Panc1 (cell line): ENCODE data around the gene SSTR5. TPM values are rescaled to one million over a fixed set of nuclear protein-coding genes. Genes with fewer than 3 reads are reported as not detected.

Experiments
- ATAC-seq: fragments of 200-7000 bp; cut with Tn5 transposase; 2 replicates; pipeline ENCODE4 v1.9.1; 2020; ENCODE audit warnings: mild to moderate bottlenecking, moderate library complexity
- BruUV-seq: library from RNA; stranded (reverse); fragments of 400-500 nt; replicated peaks from 2 replicates; lab custom pipeline; 2021; lab: Mats Ljungman, UMichigan
- CTCF ChIA-PET: fragments of 300-600 bp; sonication (Branson Sonifier 250); formaldehyde crosslinking; loops from one replicate; lab custom pipeline; 2022; ENCODE audit warnings: antibody characterized with exemption; lab: Charles Lee
- POLR2A ChIA-PET: fragments of 300-600 bp; sonication (Branson Sonifier 250); formaldehyde crosslinking; loops from one replicate; lab custom pipeline; 2022; ENCODE audit warnings: antibody characterized with exemption; lab: Charles Lee
- DNase-seq: peaks from one replicate; pipeline ENCODE4 v3.0.0-alpha.2; 2010; ENCODE audit warnings: low read depth, low spot score
- H3K27ac ChIP-seq: 2 replicates; pipeline ENCODE4 v1.5.1; 2011; ENCODE audit warnings: mild to moderate bottlenecking, low read length, inconsistent platforms
- H3K27me3 ChIP-seq: fragments of 200-500 bp; sonication (Bioruptor generic); 2 replicates; pipeline ENCODE4 v1.6.0; 2014; ENCODE audit warnings: low read length, inconsistent platforms; ENCODE audit not compliant: control insufficient read depth, insufficient read depth
- H3K36me3 ChIP-seq: fragments of 200-500 bp; sonication (Bioruptor generic); 2 replicates; pipeline ENCODE4 v1.5.1; 2014; ENCODE audit warnings: inconsistent platforms, mild to moderate bottlenecking, low read length, moderate library complexity; ENCODE audit not compliant: control insufficient read depth, insufficient read depth
- H3K4me1 ChIP-seq: 2 replicates; pipeline ENCODE4 v1.5.1; 2011; ENCODE audit warnings: inconsistent platforms, mild to moderate bottlenecking, low read length, moderate library complexity; ENCODE audit not compliant: control insufficient read depth, insufficient read depth
- H3K4me3 ChIP-seq, 2 experiments: 2 replicates each; pipeline ENCODE4 v1.5.1; 2011 to 2012; ENCODE audit warnings: low read depth in 2 of 2, low read length in 2 of 2, mild to moderate bottlenecking in 2 of 2, inconsistent platforms in 1 of 2, moderate library complexity in 1 of 2
- H3K9me3 ChIP-seq: fragments of 200-500 bp; sonication (Bioruptor generic); 2 replicates; pipeline ENCODE4 v1.5.1; 2014; ENCODE audit warnings: low read depth, mild to moderate bottlenecking, inconsistent platforms, low read length, moderate library complexity; ENCODE audit not compliant: control insufficient read depth, insufficient read depth
- CTCF ChIP-seq: fragments of 450-650 bp; IDR thresholded peaks from 2 replicates; pipeline ENCODE4 v1.5.1; 2017; ENCODE audit warnings: mild to moderate bottlenecking
- POLR2AphosphoS5 ChIP-seq: IDR thresholded peaks from 2 replicates; pipeline ENCODE4 v1.6.1; 2012; ENCODE audit warnings: mild to moderate bottlenecking, low read depth, low read length, moderate library complexity
- REST ChIP-seq, 2 experiments: IDR thresholded peaks; 2 replicates each; pipeline ENCODE4 v1.6.1; 2011 to 2012; ENCODE audit warnings: low read depth in 2 of 2, control low read depth in 1 of 2, low read length in 1 of 2, mild to moderate bottlenecking in 1 of 2, moderate library complexity in 1 of 2; ENCODE audit not compliant: insufficient read depth in 1 of 2
- SIN3A ChIP-seq: IDR thresholded peaks from 2 replicates; pipeline ENCODE4 v1.6.1; 2012; ENCODE audit warnings: low read depth, mild to moderate bottlenecking, low read length, moderate library complexity, borderline replicate concordance; ENCODE audit not compliant: insufficient read depth
- TCF7L2 ChIP-seq: IDR thresholded peaks from 2 replicates; pipeline ENCODE4 v1.6.1; 2011; ENCODE audit warnings: mild to moderate bottlenecking, low read depth, low read length, inconsistent platforms
- in situ Hi-C: cut with HindIII; loops from 2 replicates; pipeline ENCODE4 v1.10.0; 2016; ENCODE audit warnings: low sequenced_read_pairs, low pct_unique_long_range_greater_than_20kb
- intact Hi-C: fragments of 100-400 bp; cut with micrococcal nuclease; formaldehyde crosslinking; loops from one replicate; pipeline ENCODE4 v1.10.0; 2022; ENCODE audit not compliant: unreplicated experiment
- total RNA-seq: library from RNA; stranded (reverse); gene quantifications from one replicate; pipeline ENCODE4 v1.2.1, GENCODE V29; 2021; ENCODE audit not compliant: unreplicated experiment

Gene SSTR5
- total RNA-seq, 1 experiment from 2014 or later: 2.8 TPM

GRCh38 chr16:1109648-1110047 lies 37.1 kb downstream of the SSTR5 start:
- Histone ChIP-seq H3K36me3 (no peaks in the 10 kb centered on the region), H3K4me1 (0 out of 2 replicates have a peak, but pooled peaks cover 18% of the 10 kb centered on the region), H3K4me3 (no peak overlapping the region), H3K9me3 (no peaks in the 10 kb centered on the region), H3K27me3 (no peaks in the 10 kb centered on the region), H3K27ac (no peak overlapping the region)
- TF ChIP-seq TCF7L2: no peak
- TF ChIP-seq REST (IDR thresholded peaks at IDR 0.05; ENCODE audit: insufficient read depth in 1 of 2, low read depth in 2 of 2, low read length in 1 of 2): no peak
- TF ChIP-seq SIN3A: no peak
- TF ChIP-seq CTCF: no peak
- TF ChIP-seq POLR2AphosphoS5: no peak
- DNase-seq: no peak
- intact Hi-C loops: no loop called here
- ATAC-seq: no peak
- POLR2A ChIA-PET: no interaction called here
- no TSS peak for BruUV-seq
- in situ Hi-C loops: no loop called here
- CTCF ChIA-PET: interaction anchor here (0.6 kb wide), 1 partner anchor 70 kb away, joined by 11 read pairs; no protein-coding TSS in a partner anchor

- DNase-seq: no peak
- Histone ChIP-seq H3K27me3 (no peaks in the 10 kb centered on the region), H3K4me1 (peaks cover 13% of the 10 kb centered on the region; the same call in 1 of the 2 replicates), H3K4me3 (no peak overlapping the region), H3K9me3 (no peaks in the 10 kb centered on the region), H3K27ac (no peak overlapping the region), H3K36me3 (no peaks in the 10 kb centered on the region)
- ChIA-PET CTCF (interaction anchor here (0.6 kb wide), 1 partner anchor 23 kb away, joined by 8 read pairs; no protein-coding TSS in a partner anchor), POLR2A (no interaction called here)
- no peak for ATAC-seq
- BruUV-seq: no TSS peak
- in situ Hi-C loops (no loop called here), intact Hi-C loops (no loop called here)
- no peak for TF ChIP-seq REST (IDR thresholded peaks at IDR 0.05; ENCODE audit: insufficient read depth in 1 of 2, low read depth in 2 of 2, low read length in 1 of 2)
These were observed 40.1 kb downstream of the SSTR5 start for GRCh38 chr16:1112506-1113184.
